Measurements from ENCODE around the gene TNFAIP3.

Gene TNFAIP3

DNA sequence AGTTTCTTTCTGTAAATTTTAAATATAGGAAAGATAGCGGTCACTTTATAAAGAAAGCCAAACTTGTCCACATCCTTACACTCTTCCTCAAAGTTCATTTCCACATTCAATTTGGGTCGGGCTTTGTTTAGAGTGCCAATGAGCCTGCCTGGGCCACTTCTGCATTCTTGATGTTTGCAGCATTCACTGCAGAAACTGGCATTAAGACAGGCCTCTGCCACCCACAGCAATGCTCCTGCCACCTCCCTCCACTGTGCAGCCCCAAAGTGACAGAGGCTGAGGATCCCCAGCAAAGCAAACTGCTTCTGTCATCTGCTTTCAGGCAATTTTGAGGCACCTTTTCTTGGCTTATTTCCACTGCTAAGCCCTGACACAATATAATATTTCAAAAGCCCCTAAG is 61.2 kb downstream of the TNFAIP3 start:
- no peak for TF ChIP-seq CTCF (IDR thresholded peaks at IDR 0.05; ENCODE audit: insufficient read depth, low read depth, low read length, missing control alignments)
- DNase-seq (ENCODE audit: low read depth) = no peak
- H3K4me3 ChIP-seq (ENCODE audit: low read length) = no peak overlapping the region

- TF ChIP-seq CTCF (IDR thresholded peaks at IDR 0.05; ENCODE audit: insufficient read depth, low read depth, low read length, missing control alignments) = no peak
- no peak overlapping the region for H3K4me3 ChIP-seq (ENCODE audit: low read length)
- DNase-seq (ENCODE audit: low read depth) = no peak
These were observed 64.9 kb downstream of the TNFAIP3 start for GRCh38 chr6:137931849-137932465.
